GM10248 (cell line): ENCODE results near the gene BRCA2.

ENCODE experiments used
- CTCF ChIA-PET: fragments of 300-600 bp; sonication (Branson Sonifier 250); formaldehyde crosslinking; extraction: SDS; loops from one replicate; lab custom pipeline; 2021; ENCODE audit warnings: antibody characterized with exemption; lab: Yijun Ruan, JAX
- POLR2A ChIA-PET: fragments of 350-650 bp; sonication (Branson Sonifier 250); formaldehyde crosslinking; extraction: SDS; loops from one replicate; lab custom pipeline; 2020; ENCODE audit warnings: antibody characterized with exemption; lab: Yijun Ruan, JAX
- DNase-seq: peaks from one replicate; pipeline ENCODE4 v3.0.0; 2012; ENCODE audit errors: extremely low spot score
- CTCF ChIP-seq: IDR thresholded peaks from 2 replicates; pipeline ENCODE4 v1.5.1; 2012; ENCODE audit warnings: mild to moderate bottlenecking, low read depth; ENCODE audit errors: extremely low read depth, missing control alignments, control extremely low read depth

BRCA2 gene

GRCh38 chr13:32316028-32316339 is 676 bp downstream of the BRCA2 start:
- DNase-seq, result peak; percentile 37
- POLR2A ChIA-PET, result interaction anchor here (0.6 to 1.0 kb wide), 2 partner anchors 11 to 275 kb away, joined by 3 to 4 read pairs; no protein-coding TSS in a partner anchor
- no peak for TF ChIP-seq CTCF
- CTCF ChIA-PET, result interaction anchor here (1.0 to 1.8 kb wide), 7 partner anchors 9 to 272 kb away, joined by 3 to 6 read pairs (median 4); no protein-coding TSS in a partner anchor

DNA sequence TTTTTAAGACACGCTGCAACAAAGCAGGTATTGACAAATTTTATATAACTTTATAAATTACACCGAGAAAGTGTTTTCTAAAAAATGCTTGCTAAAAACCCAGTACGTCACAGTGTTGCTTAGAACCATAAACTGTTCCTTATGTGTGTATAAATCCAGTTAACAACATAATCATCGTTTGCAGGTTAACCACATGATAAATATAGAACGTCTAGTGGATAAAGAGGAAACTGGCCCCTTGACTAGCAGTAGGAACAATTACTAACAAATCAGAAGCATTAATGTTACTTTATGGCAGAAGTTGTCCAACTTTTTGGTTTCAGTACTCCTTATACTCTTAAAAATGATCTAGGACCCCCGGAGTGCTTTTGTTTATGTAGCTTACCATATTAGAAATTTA is 1.2 kb downstream of the BRCA2 start:
- no peak for DNase-seq
- ChIA-PET POLR2A (no interaction called here), CTCF (interaction anchor here (1.5 to 1.8 kb wide), 4 partner anchors 21 to 272 kb away, joined by 3 to 6 read pairs (median 4); no protein-coding TSS in a partner anchor)
- no peak for TF ChIP-seq CTCF

DNA sequence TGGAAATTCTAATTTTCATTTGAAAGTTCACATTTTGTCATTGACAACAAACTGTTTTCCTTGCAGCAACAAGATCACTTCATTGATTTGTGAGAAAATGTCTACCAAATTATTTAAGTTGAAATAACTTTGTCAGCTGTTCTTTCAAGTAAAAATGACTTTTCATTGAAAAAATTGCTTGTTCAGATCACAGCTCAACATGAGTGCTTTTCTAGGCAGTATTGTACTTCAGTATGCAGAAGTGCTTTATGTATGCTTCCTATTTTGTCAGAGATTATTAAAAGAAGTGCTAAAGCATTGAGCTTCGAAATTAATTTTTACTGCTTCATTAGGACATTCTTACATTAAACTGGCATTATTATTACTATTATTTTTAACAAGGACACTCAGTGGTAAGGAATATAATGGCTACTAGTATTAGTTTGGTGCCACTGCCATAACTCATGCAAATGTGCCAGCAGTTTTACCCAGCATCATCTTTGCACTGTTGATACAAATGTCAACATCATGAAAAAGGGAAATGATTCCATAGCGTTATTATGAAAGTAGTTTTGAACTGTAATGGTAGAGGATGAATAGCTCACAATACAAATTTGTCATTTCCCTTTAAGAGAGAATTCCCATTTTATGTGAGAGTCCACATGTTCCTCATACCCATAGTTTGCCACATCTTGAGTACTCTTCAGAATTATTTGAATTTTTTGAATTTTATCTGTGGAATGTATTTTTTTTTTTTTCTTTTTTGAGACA is 2.6 kb downstream of the BRCA2 start:
- ChIA-PET CTCF (interaction anchor here (0.6 to 2.3 kb wide), 6 partner anchors 11 to 1324 kb away, joined by 3 to 5 read pairs (median 4); no protein-coding TSS in a partner anchor), POLR2A (no interaction called here)

GRCh38 chr13:32320528-32320927 is 5.2 kb downstream of the BRCA2 start:
- DNase-seq, result no peak
- ChIA-PET POLR2A (no interaction called here), CTCF (interaction anchor here (2.3 kb wide), 1 partner anchor 261 kb away, joined by 5 read pairs; no protein-coding TSS in a partner anchor)
- no peak for TF ChIP-seq CTCF

More for the DNA sequence above, 2.6 kb downstream of the BRCA2 start:
- DNase-seq, result no peak
- no peak for TF ChIP-seq CTCF

GRCh38 chr13:32323912-32324311 is 8.6 kb downstream of the BRCA2 start:
- CTCF ChIA-PET, result interaction anchor here (0.9 to 4.2 kb wide), 3 partner anchors 12 to 39 kb away, joined by 3 to 17 read pairs (median 3); no protein-coding TSS in a partner anchor
- DNase-seq, result no peak
- POLR2A ChIA-PET, result no interaction called here
- TF ChIP-seq CTCF, result no peak

GRCh38 chr13:32330441-32330840 is 15.1 kb downstream of the BRCA2 start:
- POLR2A ChIA-PET, result no interaction called here
- TF ChIP-seq CTCF, result no peak
- no peak for DNase-seq
- CTCF ChIA-PET, result no interaction called here
